ENCODE measurements around the gene TEX52.

GRCh38 chr12:2829275-2829674 is 27.6 kb downstream of the TEX52 start:
- TF ChIP-seq, protein P1, sequence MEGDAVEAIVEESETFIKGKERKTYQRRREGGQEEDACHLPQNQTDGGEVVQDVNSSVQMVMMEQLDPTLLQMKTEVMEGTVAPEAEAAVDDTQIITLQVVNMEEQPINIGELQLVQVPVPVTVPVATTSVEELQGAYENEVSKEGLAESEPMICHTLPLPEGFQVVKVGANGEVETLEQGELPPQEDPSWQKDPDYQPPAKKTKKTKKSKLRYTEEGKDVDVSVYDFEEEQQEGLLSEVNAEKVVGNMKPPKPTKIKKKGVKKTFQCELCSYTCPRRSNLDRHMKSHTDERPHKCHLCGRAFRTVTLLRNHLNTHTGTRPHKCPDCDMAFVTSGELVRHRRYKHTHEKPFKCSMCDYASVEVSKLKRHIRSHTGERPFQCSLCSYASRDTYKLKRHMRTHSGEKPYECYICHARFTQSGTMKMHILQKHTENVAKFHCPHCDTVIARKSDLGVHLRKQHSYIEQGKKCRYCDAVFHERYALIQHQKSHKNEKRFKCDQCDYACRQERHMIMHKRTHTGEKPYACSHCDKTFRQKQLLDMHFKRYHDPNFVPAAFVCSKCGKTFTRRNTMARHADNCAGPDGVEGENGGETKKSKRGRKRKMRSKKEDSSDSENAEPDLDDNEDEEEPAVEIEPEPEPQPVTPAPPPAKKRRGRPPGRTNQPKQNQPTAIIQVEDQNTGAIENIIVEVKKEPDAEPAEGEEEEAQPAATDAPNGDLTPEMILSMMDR (optimal IDR thresholded peaks at IDR 0.05 in 1 of 3, IDR thresholded peaks at IDR 0.05 in 1 of 3, conservative IDR thresholded peaks at IDR 0.05 in 1 of 3; ENCODE audit: extremely low read depth in 1 of 3, insufficient read depth in 2 of 3, low read length in 3 of 3) = no peak
- no peak for TF ChIP-seq EZH2 (IDR thresholded peaks at IDR 0.05; ENCODE audit: low read length)
